Panc1 (cell line): ENCODE data around the gene MISP3. TPM values are rescaled to one million over a fixed set of nuclear protein-coding genes. Genes with fewer than 3 reads are reported as not detected.

ENCODE experiments used
- ATAC-seq: fragments of 200-7000 bp; cut with Tn5 transposase; 2 replicates; pipeline ENCODE4 v1.9.1; 2020; ENCODE audit warnings: mild to moderate bottlenecking, moderate library complexity
- BruUV-seq: library from RNA; stranded (reverse); fragments of 400-500 nt; replicated peaks from 2 replicates; lab custom pipeline; 2021; lab: Mats Ljungman, UMichigan
- CTCF ChIA-PET: fragments of 300-600 bp; sonication (Branson Sonifier 250); formaldehyde crosslinking; loops from one replicate; lab custom pipeline; 2022; ENCODE audit warnings: antibody characterized with exemption; lab: Charles Lee
- POLR2A ChIA-PET: fragments of 300-600 bp; sonication (Branson Sonifier 250); formaldehyde crosslinking; loops from one replicate; lab custom pipeline; 2022; ENCODE audit warnings: antibody characterized with exemption; lab: Charles Lee
- DNase-seq: peaks from one replicate; pipeline ENCODE4 v3.0.0-alpha.2; 2010; ENCODE audit warnings: low read depth, low spot score
- H3K27ac ChIP-seq: 2 replicates; pipeline ENCODE4 v1.5.1; 2011; ENCODE audit warnings: mild to moderate bottlenecking, low read length, inconsistent platforms
- H3K27me3 ChIP-seq: fragments of 200-500 bp; sonication (Bioruptor generic); 2 replicates; pipeline ENCODE4 v1.6.0; 2014; ENCODE audit warnings: low read length, inconsistent platforms; ENCODE audit not compliant: control insufficient read depth, insufficient read depth
- H3K36me3 ChIP-seq: fragments of 200-500 bp; sonication (Bioruptor generic); 2 replicates; pipeline ENCODE4 v1.5.1; 2014; ENCODE audit warnings: inconsistent platforms, mild to moderate bottlenecking, low read length, moderate library complexity; ENCODE audit not compliant: control insufficient read depth, insufficient read depth
- H3K4me1 ChIP-seq: 2 replicates; pipeline ENCODE4 v1.5.1; 2011; ENCODE audit warnings: inconsistent platforms, mild to moderate bottlenecking, low read length, moderate library complexity; ENCODE audit not compliant: control insufficient read depth, insufficient read depth
- H3K4me3 ChIP-seq, 2 experiments: 2 replicates each; pipeline ENCODE4 v1.5.1; 2011 to 2012; ENCODE audit warnings: low read depth in 2 of 2, low read length in 2 of 2, mild to moderate bottlenecking in 2 of 2, inconsistent platforms in 1 of 2, moderate library complexity in 1 of 2
- H3K9me3 ChIP-seq: fragments of 200-500 bp; sonication (Bioruptor generic); 2 replicates; pipeline ENCODE4 v1.5.1; 2014; ENCODE audit warnings: low read depth, mild to moderate bottlenecking, inconsistent platforms, low read length, moderate library complexity; ENCODE audit not compliant: control insufficient read depth, insufficient read depth
- POLR2AphosphoS5 ChIP-seq: IDR thresholded peaks from 2 replicates; pipeline ENCODE4 v1.6.1; 2012; ENCODE audit warnings: mild to moderate bottlenecking, low read depth, low read length, moderate library complexity
- SIN3A ChIP-seq: IDR thresholded peaks from 2 replicates; pipeline ENCODE4 v1.6.1; 2012; ENCODE audit warnings: low read depth, mild to moderate bottlenecking, low read length, moderate library complexity, borderline replicate concordance; ENCODE audit not compliant: insufficient read depth
- TCF7L2 ChIP-seq: IDR thresholded peaks from 2 replicates; pipeline ENCODE4 v1.6.1; 2011; ENCODE audit warnings: mild to moderate bottlenecking, low read depth, low read length, inconsistent platforms
- in situ Hi-C: cut with HindIII; loops from 2 replicates; pipeline ENCODE4 v1.10.0; 2016; ENCODE audit warnings: low sequenced_read_pairs, low pct_unique_long_range_greater_than_20kb
- intact Hi-C: fragments of 100-400 bp; cut with micrococcal nuclease; formaldehyde crosslinking; loops from one replicate; pipeline ENCODE4 v1.10.0; 2022; ENCODE audit not compliant: unreplicated experiment
- total RNA-seq: library from RNA; stranded (reverse); gene quantifications from one replicate; pipeline ENCODE4 v1.2.1, GENCODE V29; 2021; ENCODE audit not compliant: unreplicated experiment
- TF ChIP-seq, protein P1 (sequence below), 2 experiments: IDR thresholded peaks; 2 replicates each; pipeline ENCODE4 v1.6.1; 2011 to 2012; ENCODE audit warnings: low read depth in 2 of 2, control low read depth in 1 of 2, low read length in 1 of 2, mild to moderate bottlenecking in 1 of 2, moderate library complexity in 1 of 2; ENCODE audit not compliant: insufficient read depth in 1 of 2
- TF ChIP-seq, protein P2 (sequence below): fragments of 450-650 bp; IDR thresholded peaks from 2 replicates; pipeline ENCODE4 v1.5.1; 2017; ENCODE audit warnings: mild to moderate bottlenecking

MISP3 gene
- total RNA-seq, 1 experiment from 2014 or later = 1.5 TPM

DNA sequence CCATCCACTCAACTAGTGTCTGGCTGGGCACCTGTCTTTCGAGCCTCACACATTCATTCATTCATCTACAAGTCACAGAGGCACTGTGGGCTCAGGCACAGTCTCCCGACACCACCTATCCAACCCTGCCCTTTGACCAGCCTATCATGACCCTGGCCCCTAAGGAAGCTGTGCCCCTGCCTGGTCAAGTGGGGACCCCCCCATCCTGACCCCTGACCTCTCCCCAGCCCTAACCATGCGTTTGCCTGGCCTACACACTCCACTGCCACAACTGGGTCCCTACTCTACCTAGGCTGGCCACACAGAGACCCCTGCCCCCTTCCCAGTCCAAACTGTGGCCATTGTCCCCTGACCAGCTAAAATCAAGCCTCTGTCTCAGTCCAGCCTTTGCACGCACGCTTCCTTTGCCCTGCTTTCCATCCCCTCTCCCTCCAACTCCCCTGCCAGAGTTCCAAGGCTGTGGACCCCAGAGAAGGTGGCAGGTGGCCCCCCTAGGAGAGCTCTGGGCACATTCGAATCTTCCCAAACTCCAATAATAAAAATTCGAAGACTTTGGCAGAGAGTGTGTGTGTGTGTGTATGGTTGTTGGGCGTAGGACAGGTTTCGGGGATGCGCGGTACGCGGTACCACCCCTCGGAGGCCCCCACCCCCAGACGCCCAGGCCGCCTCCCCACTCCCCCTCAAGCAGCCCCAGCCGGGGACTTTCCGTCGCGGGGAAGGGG lies 41.4 kb upstream of the MISP3 start:
- peak; percentile 5 for ATAC-seq
- intact Hi-C loops (no loop called here), in situ Hi-C loops (no loop called here)
- H3K4me1 ChIP-seq = no peaks in the 10 kb centered on the region
- H3K9me3 ChIP-seq = no peaks in the 10 kb centered on the region
- no peak for DNase-seq
- POLR2A ChIA-PET = interaction anchor here (0.6 kb wide), 1 partner anchor 9 kb away, joined by 3 read pairs; no protein-coding TSS in a partner anchor
- H3K4me3 ChIP-seq = peak overlapping the region; percentile 57 to 60
- no TSS peak for BruUV-seq
- H3K27me3 ChIP-seq = no peaks in the 10 kb centered on the region
- TF ChIP-seq, protein P1, sequence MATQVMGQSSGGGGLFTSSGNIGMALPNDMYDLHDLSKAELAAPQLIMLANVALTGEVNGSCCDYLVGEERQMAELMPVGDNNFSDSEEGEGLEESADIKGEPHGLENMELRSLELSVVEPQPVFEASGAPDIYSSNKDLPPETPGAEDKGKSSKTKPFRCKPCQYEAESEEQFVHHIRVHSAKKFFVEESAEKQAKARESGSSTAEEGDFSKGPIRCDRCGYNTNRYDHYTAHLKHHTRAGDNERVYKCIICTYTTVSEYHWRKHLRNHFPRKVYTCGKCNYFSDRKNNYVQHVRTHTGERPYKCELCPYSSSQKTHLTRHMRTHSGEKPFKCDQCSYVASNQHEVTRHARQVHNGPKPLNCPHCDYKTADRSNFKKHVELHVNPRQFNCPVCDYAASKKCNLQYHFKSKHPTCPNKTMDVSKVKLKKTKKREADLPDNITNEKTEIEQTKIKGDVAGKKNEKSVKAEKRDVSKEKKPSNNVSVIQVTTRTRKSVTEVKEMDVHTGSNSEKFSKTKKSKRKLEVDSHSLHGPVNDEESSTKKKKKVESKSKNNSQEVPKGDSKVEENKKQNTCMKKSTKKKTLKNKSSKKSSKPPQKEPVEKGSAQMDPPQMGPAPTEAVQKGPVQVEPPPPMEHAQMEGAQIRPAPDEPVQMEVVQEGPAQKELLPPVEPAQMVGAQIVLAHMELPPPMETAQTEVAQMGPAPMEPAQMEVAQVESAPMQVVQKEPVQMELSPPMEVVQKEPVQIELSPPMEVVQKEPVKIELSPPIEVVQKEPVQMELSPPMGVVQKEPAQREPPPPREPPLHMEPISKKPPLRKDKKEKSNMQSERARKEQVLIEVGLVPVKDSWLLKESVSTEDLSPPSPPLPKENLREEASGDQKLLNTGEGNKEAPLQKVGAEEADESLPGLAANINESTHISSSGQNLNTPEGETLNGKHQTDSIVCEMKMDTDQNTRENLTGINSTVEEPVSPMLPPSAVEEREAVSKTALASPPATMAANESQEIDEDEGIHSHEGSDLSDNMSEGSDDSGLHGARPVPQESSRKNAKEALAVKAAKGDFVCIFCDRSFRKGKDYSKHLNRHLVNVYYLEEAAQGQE (IDR thresholded peaks at IDR 0.05; ENCODE audit: insufficient read depth in 1 of 2, low read depth in 2 of 2, low read length in 1 of 2) = no peak
- TF ChIP-seq POLR2AphosphoS5 (no peak), SIN3A (no peak), TCF7L2 (no peak)
- TF ChIP-seq, protein P2, sequence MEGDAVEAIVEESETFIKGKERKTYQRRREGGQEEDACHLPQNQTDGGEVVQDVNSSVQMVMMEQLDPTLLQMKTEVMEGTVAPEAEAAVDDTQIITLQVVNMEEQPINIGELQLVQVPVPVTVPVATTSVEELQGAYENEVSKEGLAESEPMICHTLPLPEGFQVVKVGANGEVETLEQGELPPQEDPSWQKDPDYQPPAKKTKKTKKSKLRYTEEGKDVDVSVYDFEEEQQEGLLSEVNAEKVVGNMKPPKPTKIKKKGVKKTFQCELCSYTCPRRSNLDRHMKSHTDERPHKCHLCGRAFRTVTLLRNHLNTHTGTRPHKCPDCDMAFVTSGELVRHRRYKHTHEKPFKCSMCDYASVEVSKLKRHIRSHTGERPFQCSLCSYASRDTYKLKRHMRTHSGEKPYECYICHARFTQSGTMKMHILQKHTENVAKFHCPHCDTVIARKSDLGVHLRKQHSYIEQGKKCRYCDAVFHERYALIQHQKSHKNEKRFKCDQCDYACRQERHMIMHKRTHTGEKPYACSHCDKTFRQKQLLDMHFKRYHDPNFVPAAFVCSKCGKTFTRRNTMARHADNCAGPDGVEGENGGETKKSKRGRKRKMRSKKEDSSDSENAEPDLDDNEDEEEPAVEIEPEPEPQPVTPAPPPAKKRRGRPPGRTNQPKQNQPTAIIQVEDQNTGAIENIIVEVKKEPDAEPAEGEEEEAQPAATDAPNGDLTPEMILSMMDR = no peak
- no peak overlapping the region; the same call in 1 of the 2 replicates for H3K27ac ChIP-seq
- H3K36me3 ChIP-seq = no peaks in the 10 kb centered on the region; the same call in 1 of the 2 replicates
- CTCF ChIA-PET = interaction anchor here (0.6 to 2.3 kb wide), 2 partner anchors 12 to 56 kb away, joined by 3 to 9 read pairs; no protein-coding TSS in a partner anchor

DNA sequence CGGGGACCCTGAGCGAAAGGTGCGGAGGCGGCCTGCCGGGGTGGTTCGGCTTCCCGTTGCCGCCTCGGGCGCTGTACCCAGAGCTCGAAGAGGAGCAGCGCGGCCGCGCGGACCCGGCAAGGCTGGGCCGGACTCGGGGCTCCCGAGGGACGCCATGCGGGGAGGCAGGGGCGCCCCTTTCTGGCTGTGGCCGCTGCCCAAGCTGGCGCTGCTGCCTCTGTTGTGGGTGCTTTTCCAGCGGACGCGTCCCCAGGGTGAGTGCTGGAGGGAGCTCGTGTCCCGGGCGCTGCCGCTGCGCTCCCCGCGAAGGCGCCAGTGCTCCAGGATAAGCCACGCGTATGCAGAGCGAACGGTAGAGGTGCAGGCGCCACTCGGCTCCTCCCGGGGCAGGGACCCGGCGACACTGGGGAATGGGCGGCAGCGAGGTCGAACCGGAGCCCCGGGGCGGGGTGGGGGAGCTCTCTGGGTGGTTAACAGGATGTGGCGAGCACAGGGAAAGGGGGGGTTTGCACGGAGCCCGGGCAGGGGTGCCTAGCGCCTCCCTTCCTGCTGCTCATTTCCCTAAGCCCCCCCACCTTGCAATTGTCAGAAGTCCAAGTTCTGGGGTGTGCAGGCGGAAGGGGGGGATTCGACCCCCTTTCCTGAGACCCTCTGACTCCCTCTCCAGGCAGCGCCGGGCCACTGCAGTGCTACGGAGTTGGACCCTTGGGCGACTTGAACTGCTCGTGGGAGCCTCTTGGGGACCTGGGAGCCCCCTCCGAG lies 40.7 kb upstream of the MISP3 start, which contains the start of gene IL27RA:
Gene IL27RA, plus strand, starts transcription at position 44 of the 762 bp plus-strand sequence. Its CDS starts 111 bp downstream, at position 155.
- ChIA-PET CTCF (interaction anchor here (0.6 to 2.3 kb wide), 3 partner anchors 11 to 56 kb away, joined by 3 to 9 read pairs (median 3); no protein-coding TSS in a partner anchor), POLR2A (no interaction called here)
- Histone ChIP-seq H3K4me3 (peak within 1 kb of the TSS; percentile 57 to 60), H3K36me3 (no peaks in the 10 kb centered on the region; the same call in 1 of the 2 replicates), H3K4me1 (no peaks in the 10 kb centered on the region), H3K27ac (peak within 1 kb of the TSS; percentile 68), H3K9me3 (no peaks in the 10 kb centered on the region), H3K27me3 (no peaks in the 10 kb centered on the region)
- DNase-seq = no peak
- in situ Hi-C loops (no loop called here), intact Hi-C loops (no loop called here)
- TF ChIP-seq, protein P2 = peak; percentile 82
- no peak for TF ChIP-seq TCF7L2
- BruUV-seq = no TSS peak
- ATAC-seq = peak; percentile 89
